Activated CD4-positive, alpha-beta T cell treated with anti-CD3 and anti-CD28 coated beads, Interleukin-2, amount 10 ng/mL, durations not matched to agents 24 days and 14 days (primary cell): ENCODE results near the gene VPS45. TPM values are rescaled to one million over a fixed set of nuclear protein-coding genes. Genes with fewer than 3 reads are reported as not detected.

Experiments
- DNase-seq: peaks from one replicate; pipeline ENCODE4 v3.0.0; 2022
- H3K27ac Mint-ChIP-seq: one replicate; pipeline ENCODE4 v1.8.0; 2022; ENCODE audit warnings: mild to moderate bottlenecking, mixed read lengths
- H3K27me3 Mint-ChIP-seq: one replicate; pipeline ENCODE4 v1.8.0; 2022; ENCODE audit warnings: mixed read lengths
- H3K36me3 Mint-ChIP-seq: one replicate; pipeline ENCODE4 v1.8.0; 2022; ENCODE audit warnings: low read depth, mild to moderate bottlenecking, mixed read lengths
- H3K4me1 Mint-ChIP-seq: one replicate; pipeline ENCODE4 v1.8.0; 2021; ENCODE audit warnings: mixed read lengths
- H3K4me3 Mint-ChIP-seq: one replicate; pipeline ENCODE4 v1.8.0; 2022; ENCODE audit warnings: mild to moderate bottlenecking, moderate library complexity, mixed read lengths
- H3K9me3 Mint-ChIP-seq: one replicate; pipeline ENCODE4 v1.8.0; 2021; ENCODE audit warnings: mixed read lengths
- intact Hi-C: fragments of 100-400 bp; cut with micrococcal nuclease; formaldehyde crosslinking; loops from one replicate; pipeline ENCODE4 v1.15.1; 2023
- total RNA-seq: library from RNA; stranded (reverse); gene quantifications from 2 replicates; pipeline ENCODE4 v1.2.3, GENCODE V29; 2022

VPS45 gene
- total RNA-seq, 1 donor from 2014 or later = 21.0 TPM

DNA sequence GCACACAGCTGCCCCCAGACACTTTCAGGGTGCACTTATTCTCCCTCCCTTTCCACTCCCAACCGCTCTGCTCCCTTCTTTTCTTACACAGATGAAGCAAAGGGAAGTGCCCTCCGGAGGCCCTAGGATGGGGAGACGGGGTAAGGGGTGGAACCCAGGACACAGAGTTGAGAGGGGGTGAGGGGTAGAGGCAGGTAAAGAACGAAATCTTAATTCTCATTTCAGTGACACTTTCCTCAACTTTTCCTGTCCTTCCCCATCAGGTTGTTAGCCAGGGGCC, 94.9 kb downstream of the VPS45 start:
- intact Hi-C loops = loop anchor here (10.0 kb wide), 2 partner anchors 198 to 268 kb away; partner anchors contain the start of gene BOLA1
- Mint-ChIP-seq H3K4me1 (peaks cover 48% of the 10 kb centered on the region), H3K36me3 (peaks cover 22% of the 10 kb centered on the region), H3K27ac (peak overlapping the region; percentile 31), H3K27me3 (peaks cover 4% of the 10 kb centered on the region), H3K9me3 (no peaks in the 10 kb centered on the region), H3K4me3 (peak overlapping the region; percentile 3)
- no peak for DNase-seq

DNA sequence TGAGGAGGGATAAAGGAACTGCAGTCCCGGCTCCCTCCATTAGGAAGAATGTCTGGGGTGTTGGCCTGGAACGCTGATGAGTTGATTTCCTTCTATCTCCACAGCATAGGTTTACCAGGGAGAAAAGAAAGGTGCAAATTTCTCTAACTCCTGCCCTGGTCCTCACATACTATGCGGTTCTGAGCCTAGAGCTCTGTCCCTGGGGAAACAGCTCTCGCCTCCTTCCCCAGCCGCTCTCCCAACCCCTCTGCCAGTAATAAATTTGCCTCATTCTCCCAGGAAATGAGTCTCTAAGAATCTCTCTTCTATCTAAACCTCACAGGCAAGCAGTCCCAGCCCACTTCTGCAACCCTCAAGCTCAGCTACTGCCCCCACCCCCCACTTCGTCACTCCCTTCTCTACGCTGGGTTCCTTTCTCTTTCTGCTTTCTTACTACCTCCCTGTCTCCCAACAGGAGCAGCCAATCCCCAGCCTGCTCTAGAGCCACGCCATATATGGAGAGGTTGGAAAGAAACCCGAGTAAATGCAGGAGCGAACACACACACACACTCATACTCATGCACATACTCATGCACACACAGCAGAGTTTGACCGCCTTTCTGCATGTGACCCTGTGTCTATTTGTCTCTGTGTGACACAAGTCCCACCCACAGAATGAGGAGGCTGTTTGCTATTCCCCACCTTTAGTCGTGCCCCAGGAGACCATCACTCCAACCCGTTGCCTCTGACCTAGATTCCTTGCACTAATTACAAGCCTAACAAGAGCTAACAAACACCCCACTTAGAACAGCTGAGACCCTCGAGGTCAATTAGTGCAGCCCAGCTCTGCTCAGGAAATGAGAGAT, 95.5 kb downstream of the VPS45 start:
- Mint-ChIP-seq H3K27me3 (peaks cover 4% of the 10 kb centered on the region), H3K4me3 (peak overlapping the region; percentile 3), H3K4me1 (peaks cover 42% of the 10 kb centered on the region), H3K27ac (no peak overlapping the region), H3K36me3 (peaks cover 16% of the 10 kb centered on the region), H3K9me3 (no peaks in the 10 kb centered on the region)
- peak; percentile 70 for DNase-seq
- intact Hi-C loops = loop anchor here (10.0 kb wide), 2 partner anchors 198 to 268 kb away; partner anchors contain the start of gene BOLA1

DNA sequence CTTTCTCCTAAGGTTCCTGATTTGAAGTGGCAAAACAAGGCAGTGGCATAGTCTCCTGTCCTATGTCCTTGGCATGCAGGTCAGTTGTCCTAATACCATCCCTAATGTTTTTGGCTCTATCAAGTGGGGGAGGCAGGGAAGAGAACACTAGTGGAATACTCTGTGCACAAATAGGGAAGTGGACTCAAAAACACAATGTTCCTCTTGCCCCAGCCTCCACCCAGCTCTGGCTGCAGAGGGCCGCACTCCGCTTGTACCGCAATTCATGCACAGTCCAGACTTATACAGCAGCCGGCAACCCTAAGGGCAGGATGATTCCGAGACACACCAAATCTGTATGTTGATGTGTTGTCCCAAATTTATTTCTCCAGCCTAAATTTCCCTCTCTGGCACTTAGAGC, 96.6 kb downstream of the VPS45 start:
- H3K9me3 Mint-ChIP-seq = no peaks in the 10 kb centered on the region
- intact Hi-C loops = loop anchor here (10.0 kb wide), 2 partner anchors 199 to 269 kb away; partner anchors contain the start of gene BOLA1
- peaks cover 9% of the 10 kb centered on the region for H3K36me3 Mint-ChIP-seq
- H3K4me3 Mint-ChIP-seq = no peak overlapping the region
- H3K27ac Mint-ChIP-seq = no peak overlapping the region
- no peak for DNase-seq
- peaks cover 4% of the 10 kb centered on the region for H3K27me3 Mint-ChIP-seq
- peaks cover 39% of the 10 kb centered on the region for H3K4me1 Mint-ChIP-seq

DNA sequence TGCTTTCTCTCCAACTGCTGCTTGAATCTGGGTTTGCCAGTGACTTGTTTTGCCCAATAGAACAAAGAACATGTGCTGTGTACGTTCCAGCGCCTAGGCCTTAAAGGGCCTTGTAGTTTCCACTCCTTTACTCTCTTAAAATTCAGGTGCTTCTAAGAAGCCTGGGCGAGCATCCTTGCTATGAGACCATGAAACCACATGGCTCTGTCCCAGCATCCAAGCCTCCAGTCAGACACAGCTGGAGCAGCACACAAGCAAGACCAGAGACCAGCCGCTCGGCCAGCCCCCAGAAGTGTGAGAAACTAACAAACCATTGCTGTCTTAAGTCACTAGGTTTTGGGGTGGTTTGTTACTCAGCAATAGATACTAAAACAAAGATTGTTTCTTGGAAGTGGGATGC, 97.2 kb downstream of the VPS45 start:
- Mint-ChIP-seq H3K36me3 (peaks cover 6% of the 10 kb centered on the region), H3K27me3 (peaks cover 4% of the 10 kb centered on the region), H3K4me3 (no peak overlapping the region), H3K9me3 (no peaks in the 10 kb centered on the region), H3K27ac (no peak overlapping the region), H3K4me1 (peaks cover 35% of the 10 kb centered on the region)
- DNase-seq = no peak
- intact Hi-C loops = loop anchor here (10.0 kb wide), 2 partner anchors 200 to 270 kb away; partner anchors contain the start of gene BOLA1

DNA sequence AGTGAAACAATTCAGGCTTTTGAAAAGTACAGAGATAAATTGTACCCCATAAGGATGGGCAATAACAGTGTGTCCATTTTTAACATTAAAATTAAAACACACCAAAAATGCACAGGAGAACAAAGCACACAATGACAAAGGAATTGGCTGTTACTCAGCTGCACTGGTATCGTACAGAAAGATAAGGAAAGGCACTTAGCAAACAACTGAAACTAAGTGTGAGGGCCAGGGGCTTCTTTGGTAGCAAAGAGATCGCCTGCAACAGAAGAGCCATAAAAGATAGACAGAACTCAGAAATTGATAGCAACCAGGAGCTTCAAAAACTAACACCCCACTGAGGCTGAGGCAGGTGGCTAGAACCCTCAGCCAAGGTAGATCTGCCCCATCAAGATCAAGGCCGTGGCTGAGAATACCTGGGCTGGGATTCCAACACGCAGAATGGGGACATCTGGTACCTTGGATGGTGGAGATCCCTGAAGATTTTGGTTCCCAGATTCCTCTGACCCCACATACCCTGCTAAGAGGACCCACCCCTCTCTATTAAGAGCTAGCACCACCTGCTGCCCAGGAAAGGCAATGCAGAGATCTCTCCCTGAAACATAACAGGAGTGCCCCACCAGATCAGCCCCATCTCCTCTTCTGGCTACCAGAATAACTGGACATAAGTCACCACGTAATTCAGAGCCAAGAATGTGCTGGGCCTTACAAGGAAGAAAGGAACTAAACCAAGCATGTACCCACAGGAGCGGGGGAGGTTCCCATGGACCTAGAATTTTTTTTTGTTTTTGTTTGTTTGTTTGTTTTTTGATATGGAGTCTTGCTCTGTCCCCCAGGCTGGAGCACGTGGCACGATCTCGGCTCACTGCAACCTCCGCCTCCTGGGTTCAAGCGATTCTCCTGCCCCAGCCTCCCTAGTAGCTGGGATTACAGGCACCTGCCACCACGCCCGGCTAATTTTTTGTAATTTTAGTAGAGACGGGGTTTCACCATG, 98.3 kb downstream of the VPS45 start:
- no peak overlapping the region for H3K27ac Mint-ChIP-seq

DNA sequence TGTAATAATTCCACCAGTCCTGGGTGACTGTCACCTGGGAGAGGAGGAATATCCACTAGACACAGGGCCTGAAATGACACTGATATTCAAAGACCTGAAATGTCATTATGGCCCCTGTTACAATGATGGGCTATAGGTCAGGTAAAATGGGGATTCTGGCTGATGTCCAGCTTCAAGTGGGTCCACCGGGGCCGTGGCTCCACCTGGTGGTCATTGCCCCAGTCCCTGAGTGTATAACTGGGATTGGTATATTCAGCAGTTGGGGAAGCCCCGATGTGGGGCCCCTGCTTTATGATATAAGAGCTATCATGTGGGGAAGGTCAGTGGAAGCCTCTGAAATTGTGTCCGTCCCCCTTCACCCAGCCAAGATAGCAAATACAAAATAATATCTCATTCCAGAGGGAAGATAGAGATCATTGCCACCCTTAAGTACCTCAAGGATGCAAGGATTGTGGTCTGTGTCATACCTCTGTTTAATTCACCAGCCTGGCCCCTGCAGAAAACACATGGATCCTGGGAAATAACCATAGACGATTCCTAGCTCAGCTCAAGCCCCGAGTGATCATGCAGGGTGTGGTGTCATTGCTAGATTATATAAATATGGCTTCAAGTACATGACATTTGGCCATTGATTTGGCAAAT, 101.5 kb downstream of the VPS45 start:
- DNase-seq = peak; percentile 82
- Mint-ChIP-seq H3K27me3 (peaks cover 8% of the 10 kb centered on the region), H3K4me3 (no peak overlapping the region), H3K9me3 (no peaks in the 10 kb centered on the region), H3K36me3 (no peaks in the 10 kb centered on the region), H3K4me1 (peaks cover 6% of the 10 kb centered on the region), H3K27ac (no peak overlapping the region)
- intact Hi-C loops = loop anchor here (10.0 kb wide), 2 partner anchors 204 to 274 kb away; partner anchors contain the start of gene BOLA1

More for the DNA sequence above, 98.3 kb downstream of the VPS45 start:
- DNase-seq = peak; percentile 85
- H3K9me3 Mint-ChIP-seq = no peaks in the 10 kb centered on the region
- H3K4me3 Mint-ChIP-seq = no peak overlapping the region
- peaks cover 4% of the 10 kb centered on the region for H3K27me3 Mint-ChIP-seq
- H3K4me1 Mint-ChIP-seq = peaks cover 26% of the 10 kb centered on the region
- peaks cover 3% of the 10 kb centered on the region for H3K36me3 Mint-ChIP-seq
- intact Hi-C loops = loop anchor here (1.0 to 10.0 kb wide), 3 partner anchors 93 to 271 kb away; partner anchors contain the start of gene BOLA1

DNA sequence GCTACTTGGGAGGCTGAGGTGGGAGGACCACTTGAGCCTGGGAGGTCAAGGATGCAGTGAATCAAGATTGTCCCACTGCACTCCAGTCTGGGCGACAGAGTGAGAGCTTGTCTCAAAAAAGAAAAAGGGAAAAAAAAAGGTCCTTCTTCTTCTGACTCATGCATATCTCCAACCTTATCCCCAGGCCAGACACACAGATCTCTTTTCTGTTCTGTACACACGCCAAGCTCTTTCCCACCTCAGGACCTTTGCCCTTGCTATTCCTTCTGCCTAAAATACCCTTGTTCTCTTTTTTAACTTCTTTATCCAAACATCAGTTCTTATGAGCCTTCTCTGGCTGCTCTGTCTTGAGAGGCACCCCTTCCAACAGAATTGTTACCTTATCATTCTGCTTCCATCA, 104.2 kb downstream of the VPS45 start:
- Mint-ChIP-seq H3K4me3 (no peak overlapping the region), H3K9me3 (no peaks in the 10 kb centered on the region), H3K36me3 (no peaks in the 10 kb centered on the region), H3K27ac (no peak overlapping the region), H3K4me1 (peaks cover 2% of the 10 kb centered on the region), H3K27me3 (peaks cover 6% of the 10 kb centered on the region)
- intact Hi-C loops = no loop called here
- no peak for DNase-seq

DNA sequence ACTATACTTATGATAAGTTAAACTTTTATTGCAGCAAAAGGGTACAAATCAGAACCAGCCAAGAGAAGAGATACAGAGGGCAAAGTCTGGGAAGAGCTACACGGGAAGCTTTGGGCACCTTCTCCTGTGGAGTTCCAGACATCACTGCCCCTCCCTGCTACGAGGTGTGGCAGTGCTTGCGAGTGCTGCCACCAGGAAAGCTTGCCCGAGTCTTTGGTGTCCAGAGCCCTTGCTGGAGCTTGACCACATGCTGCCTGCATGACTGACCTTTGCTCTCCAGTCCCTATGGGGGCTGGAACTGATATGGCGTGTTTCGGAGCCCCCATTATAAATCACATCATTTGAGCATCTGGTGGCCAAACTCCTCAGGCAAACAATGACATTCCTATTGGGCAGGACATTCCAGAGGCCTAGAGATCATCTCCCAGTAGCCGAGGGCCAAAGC, 105.6 kb downstream of the VPS45 start:
- DNase-seq = no peak
- Mint-ChIP-seq H3K36me3 (no peaks in the 10 kb centered on the region), H3K27me3 (peaks cover 3% of the 10 kb centered on the region), H3K4me1 (peaks cover 2% of the 10 kb centered on the region), H3K4me3 (no peak overlapping the region), H3K9me3 (no peaks in the 10 kb centered on the region), H3K27ac (no peak overlapping the region)
- intact Hi-C loops = no loop called here

DNA sequence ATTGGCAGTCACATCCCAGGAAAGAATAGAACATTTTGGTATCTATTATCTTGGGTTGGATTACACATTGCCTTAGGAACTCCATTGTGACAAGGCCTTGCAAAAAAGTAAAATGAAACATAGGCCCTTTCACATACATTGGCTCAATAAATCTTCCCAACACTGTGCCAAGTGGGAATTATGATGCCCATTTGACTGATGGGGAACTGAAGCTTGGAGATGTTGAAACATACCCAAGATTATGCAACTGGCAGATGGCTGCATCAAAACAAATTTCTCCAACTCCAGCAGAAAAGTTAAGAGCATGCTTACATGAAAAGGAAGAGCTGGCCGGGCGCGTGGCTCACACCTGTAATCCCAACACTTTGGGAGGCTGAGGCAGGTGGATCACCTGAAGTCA, 109.0 kb downstream of the VPS45 start:
- peaks cover 3% of the 10 kb centered on the region for H3K27me3 Mint-ChIP-seq
- no peaks in the 10 kb centered on the region for H3K9me3 Mint-ChIP-seq
- H3K36me3 Mint-ChIP-seq = no peaks in the 10 kb centered on the region
- no peak overlapping the region for H3K4me3 Mint-ChIP-seq
- intact Hi-C loops = no loop called here
- no peak overlapping the region for H3K27ac Mint-ChIP-seq
- no peaks in the 10 kb centered on the region for H3K4me1 Mint-ChIP-seq
- no peak for DNase-seq

DNA sequence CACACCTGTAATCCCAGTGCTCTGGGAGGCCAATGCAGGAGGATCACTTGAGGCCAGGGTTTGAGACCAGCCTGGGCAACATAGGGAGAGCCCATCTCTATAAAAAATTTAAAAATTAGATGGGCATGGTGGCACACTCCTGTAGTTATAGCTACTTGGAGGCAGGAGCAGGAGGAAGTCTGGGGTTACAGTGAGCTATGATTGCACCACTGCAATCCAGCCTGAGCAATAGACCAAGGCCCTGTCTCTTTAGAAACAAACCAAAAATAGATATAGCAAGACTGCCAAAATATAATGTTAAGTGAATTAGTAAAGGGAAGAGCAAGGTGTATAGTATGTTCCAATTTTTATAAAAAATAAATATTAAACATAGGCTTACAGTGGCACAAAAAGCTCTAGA, 111.0 kb downstream of the VPS45 start:
- H3K4me3 Mint-ChIP-seq = no peak overlapping the region
- H3K9me3 Mint-ChIP-seq = no peaks in the 10 kb centered on the region
- no peaks in the 10 kb centered on the region for H3K4me1 Mint-ChIP-seq
- no peaks in the 10 kb centered on the region for H3K27me3 Mint-ChIP-seq
- no peak for DNase-seq
- intact Hi-C loops = no loop called here
- no peaks in the 10 kb centered on the region for H3K36me3 Mint-ChIP-seq
- H3K27ac Mint-ChIP-seq = no peak overlapping the region

DNA sequence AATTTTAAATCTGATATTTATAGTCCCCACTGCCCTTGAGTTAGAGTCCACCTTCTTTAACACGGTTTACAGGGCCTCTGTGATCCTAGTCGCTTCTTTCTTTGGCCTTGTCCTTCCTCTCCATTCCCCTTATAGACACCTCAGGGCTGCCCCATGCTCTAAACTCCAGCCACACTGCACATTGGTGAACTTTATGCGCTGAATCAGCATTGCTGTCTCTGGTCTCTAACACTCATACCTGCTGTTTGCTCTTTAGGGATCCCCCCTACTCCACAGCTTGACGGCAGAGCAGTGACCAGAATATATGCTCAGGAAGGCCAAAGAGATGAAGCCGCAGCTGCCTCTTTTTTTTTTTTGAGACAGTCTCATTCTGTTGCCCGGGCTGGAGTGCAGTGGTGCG, 112.3 kb downstream of the VPS45 start:
- H3K36me3 Mint-ChIP-seq = no peaks in the 10 kb centered on the region
- no peaks in the 10 kb centered on the region for H3K4me1 Mint-ChIP-seq
- no peak overlapping the region for H3K27ac Mint-ChIP-seq
- H3K9me3 Mint-ChIP-seq = no peaks in the 10 kb centered on the region
- no peaks in the 10 kb centered on the region for H3K27me3 Mint-ChIP-seq
- intact Hi-C loops = no loop called here
- no peak for DNase-seq
- no peak overlapping the region for H3K4me3 Mint-ChIP-seq

DNA sequence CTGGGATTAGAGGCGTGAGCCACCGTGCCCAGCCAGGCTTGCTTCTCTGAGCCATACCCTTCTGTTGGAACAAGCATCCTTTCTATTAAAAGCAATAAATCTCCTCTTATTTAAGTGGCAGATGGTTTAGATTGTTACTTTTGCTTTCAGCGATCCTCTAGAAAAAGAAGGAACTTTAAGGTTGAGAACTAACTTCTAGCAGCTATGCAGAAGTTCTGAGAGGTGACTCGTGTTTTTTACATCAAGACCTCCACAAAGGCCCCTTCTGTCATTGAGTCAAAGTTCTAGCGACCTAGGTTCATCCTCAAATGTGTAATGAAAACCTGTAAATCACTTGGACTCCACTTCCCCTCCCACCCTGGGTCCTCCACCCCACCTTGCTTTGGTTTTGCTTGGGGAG, 112.9 kb downstream of the VPS45 start:
- DNase-seq = no peak
- Mint-ChIP-seq H3K9me3 (no peaks in the 10 kb centered on the region), H3K36me3 (no peaks in the 10 kb centered on the region), H3K27ac (no peak overlapping the region), H3K27me3 (no peaks in the 10 kb centered on the region), H3K4me1 (no peaks in the 10 kb centered on the region), H3K4me3 (no peak overlapping the region)
- intact Hi-C loops = no loop called here

DNA sequence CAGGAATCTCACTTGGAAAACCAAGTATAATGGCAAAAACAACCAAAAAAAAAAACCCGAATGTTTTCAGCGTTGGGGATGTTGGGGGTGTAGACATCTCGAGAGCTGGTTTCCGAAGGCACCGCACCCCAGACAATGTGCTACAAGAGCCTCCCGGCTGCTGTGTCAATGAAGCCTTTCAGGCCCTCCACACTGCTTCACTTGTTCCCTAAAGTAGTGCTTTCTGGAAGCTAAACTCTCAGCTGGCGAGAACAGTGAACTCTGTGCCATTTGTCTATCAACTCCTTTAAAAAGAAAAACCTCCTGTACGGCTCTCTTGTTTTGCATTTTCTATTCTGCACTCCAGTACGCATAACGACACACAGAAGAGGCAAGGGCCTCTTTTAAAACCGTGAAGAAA, 114.7 kb downstream of the VPS45 start:
- no peaks in the 10 kb centered on the region for H3K27me3 Mint-ChIP-seq
- intact Hi-C loops = no loop called here
- H3K27ac Mint-ChIP-seq = no peak overlapping the region
- H3K4me1 Mint-ChIP-seq = peaks cover 4% of the 10 kb centered on the region
- no peaks in the 10 kb centered on the region for H3K36me3 Mint-ChIP-seq
- DNase-seq = no peak
- H3K4me3 Mint-ChIP-seq = no peak overlapping the region
- no peaks in the 10 kb centered on the region for H3K9me3 Mint-ChIP-seq
